H1 (cell line): ENCODE data around the gene MACROD2. TPM values are rescaled to one million over a fixed set of nuclear protein-coding genes. Genes with fewer than 3 reads are reported as not detected.

Experiments
- ASH2L ChIP-seq: fragments of 200-600, 300-600 bp; sonication (generic); IDR thresholded peaks from one replicate; pipeline ENCODE4 v1.7.1; 2017; ENCODE audit warnings: low read length
- NANOG ChIP-seq: IDR thresholded peaks from 2 replicates; pipeline ENCODE4 v1.6.1; 2011; ENCODE audit warnings: low read length, low read depth, mild to moderate bottlenecking, inconsistent platforms; ENCODE audit not compliant: insufficient read depth, poor library complexity, severe bottlenecking
- RBBP5 ChIP-seq: IDR thresholded peaks from 2 replicates; pipeline ENCODE4 v1.7.1; 2012; ENCODE audit warnings: low read depth, mild to moderate bottlenecking, inconsistent platforms, low read length, moderate library complexity, borderline replicate concordance
- polyA plus RNA-seq, 7 experiments: library from polyadenylated mRNA; depleted of rRNA in 3 of 7; stranded (reverse) in 5 of 7; unstranded in 2 of 7; fragments of >200 nt in 5 of 7; fragments of 200-250 nt in 2 of 7; gene quantifications; 1 replicate in 5 of 7; 2 replicates in 1 of 7; 4 replicates in 1 of 7; pipeline versions ENCODE4 v1.2.1 to v1.2.3, GENCODE V29; 2011 to 2013; ENCODE audit warnings: missing spikeins in 2 of 7, mixed read lengths in 2 of 7
- total RNA-seq: library from RNA; stranded (reverse); fragmentation: NEBNext Ultra II Directional; extraction: Animal tissue kit (Norgen Biotek cat#: 25700); gene quantifications from 2 replicates; pipeline ENCODE4 v1.2.1, GENCODE V29; 2021

Gene MACROD2
- total and polyA plus RNA-seq, 2 of the 8 experiments (the other 6 are each of a cell fraction or from before 2014, with no cell fraction given), result 0.70 to 3.9 TPM

DNA sequence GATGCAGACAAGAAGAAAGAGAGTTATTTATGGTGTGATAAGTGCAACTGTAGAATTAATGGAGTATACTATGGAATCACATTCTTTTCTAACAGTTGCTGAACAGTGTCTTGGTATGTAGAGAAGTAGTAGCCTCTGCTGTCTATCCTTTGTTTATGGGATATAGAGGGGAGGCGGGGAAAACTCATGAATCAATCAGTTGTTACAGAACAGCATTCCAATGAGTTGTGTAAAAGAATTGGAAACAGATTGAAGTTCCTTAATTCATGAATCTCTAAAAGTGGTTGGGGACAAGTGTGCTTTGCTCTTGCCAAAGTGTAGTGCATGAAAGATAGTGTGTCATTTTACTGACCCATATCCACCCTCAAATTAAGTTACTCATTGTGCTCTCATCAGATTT, 264.4 kb downstream of the MACROD2 start (continued):
- TF ChIP-seq RBBP5 (no peak), ASH2L (no peak), NANOG (no peak)
